GM19023 (cell line): ENCODE results near the gene GGN.
"Not testable (repeated sequence)": the region's sequence is repeated elsewhere in the genome, so short reads cannot be mapped to it uniquely, and the experiment has no call there.

Experiments
- ATAC-seq: cut with Tn5 transposase; IDR thresholded peaks from one replicate; pipeline ENCODE4 v1.9.1; 2021; ENCODE audit warnings: mild to moderate bottlenecking, moderate library complexity; ENCODE audit not compliant: unreplicated experiment

Gene GGN

DNA sequence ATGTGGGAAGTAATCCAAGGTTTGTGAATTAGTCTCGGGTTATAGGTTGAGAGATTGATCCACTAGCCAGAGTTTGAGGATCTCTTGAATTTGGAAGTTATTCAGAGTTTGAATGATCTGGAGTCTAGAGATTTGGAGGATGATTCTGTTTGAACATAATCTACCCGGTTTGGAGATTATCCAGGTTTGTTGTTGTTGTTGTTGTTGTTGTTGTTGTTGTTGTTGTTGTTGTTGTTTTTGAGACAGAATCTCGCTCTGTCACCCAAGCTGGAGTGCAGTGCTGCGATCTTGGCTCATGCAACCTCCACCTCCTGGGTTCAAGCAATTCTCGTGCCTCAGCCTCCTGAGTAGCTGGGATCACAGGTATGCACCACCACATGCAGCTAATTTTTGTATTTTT lies 24.1 kb upstream of the GGN start:
- not testable (repeated sequence) for ATAC-seq

DNA sequence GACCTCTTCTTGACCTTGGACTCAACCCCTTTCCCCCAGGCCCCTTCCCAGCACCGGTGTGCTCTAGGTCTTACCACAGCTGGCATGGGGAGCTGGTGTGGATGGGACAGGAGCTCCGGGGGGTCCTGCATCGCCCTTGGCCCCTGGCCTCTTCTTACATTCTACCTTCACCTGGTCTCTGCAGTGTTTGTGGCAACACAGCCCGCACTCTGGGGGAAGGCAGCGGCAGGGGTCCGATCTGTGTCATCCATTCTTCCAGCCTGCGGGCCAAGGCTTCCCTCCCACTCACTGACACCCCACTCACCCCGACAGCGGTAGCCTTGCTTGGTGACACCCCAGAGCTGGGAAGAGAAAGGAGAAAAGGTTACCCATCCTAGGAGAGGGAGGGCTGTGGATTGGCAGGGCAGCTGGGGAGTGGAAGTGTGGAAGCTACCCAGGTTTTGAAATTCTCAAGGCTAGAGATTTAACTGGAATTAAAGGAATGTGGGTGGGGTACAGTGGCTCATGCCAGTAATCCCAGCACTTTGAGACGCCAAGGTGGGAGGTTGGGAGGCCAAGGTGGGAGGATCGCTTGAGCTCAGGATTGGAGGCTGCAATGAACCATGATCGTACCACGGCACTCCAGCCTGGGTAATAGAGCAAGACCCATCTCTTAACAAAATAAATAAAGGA lies 23.3 kb upstream of the GGN start:
- ATAC-seq: no peak

DNA sequence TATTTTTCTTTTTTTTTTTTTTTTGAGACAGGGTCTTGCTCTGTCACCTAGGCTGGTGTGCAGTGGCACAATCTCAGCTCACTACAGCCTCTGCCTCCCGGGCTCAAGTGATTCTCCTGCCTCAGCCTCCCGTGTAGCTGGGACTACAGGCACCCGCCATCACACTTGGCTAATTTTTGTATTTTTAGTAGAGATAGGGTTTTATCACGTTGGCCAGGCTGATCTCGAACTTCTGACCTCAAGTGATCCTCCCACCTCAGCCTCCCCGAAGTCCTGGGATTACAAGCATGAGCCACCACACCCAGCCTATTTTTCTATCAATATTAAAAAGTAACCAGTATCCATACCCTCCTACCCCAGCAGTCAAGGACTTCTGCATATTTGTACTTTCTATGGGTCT lies 22.6 kb upstream of the GGN start:
- ATAC-seq: not testable (repeated sequence)

DNA sequence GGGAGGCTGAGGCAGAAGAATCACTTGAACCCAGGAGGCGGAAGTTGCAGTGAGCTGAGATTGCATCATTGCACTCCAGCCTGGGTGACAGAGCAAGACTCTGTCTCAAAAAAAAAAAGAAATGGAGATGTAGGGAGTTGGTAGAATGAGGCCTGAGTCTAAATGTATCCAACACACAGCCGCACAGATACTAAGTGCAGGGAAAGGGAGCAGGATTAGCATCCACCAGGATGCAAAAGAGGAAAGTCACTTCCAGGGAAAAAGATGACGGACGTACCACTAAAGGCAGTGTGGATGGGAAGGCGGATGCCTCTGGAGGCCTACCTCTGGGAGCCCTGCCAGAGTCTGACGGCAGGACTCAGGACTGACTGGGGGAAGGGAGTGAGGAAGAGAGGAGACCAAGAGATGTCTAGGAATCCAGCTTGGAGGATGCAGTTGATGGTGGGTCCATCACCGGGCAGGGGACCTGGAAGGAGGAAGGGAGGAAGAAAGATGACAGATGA lies 21.8 kb upstream of the GGN start:
- no peak for ATAC-seq

DNA sequence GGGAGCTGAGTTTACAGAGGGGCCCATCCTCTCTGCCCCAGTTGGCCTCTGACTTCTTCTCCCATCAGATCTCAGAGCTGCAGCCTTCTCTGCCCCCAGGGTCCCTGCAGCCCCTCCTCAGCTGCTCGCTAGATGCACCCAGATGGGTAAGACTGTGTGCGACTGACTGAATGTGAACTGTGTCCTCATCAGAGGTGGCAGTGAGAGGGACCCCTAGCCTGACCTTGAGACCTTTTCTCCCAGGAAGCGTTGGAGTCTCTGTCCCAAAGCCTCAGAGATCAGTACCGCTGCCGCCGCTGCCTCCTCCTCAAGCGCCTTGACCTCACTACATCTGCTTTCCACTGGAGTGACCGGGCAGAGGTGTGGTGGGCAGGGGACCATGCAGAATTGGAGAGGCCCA lies 17.4 kb upstream of the GGN start:
- no peak for ATAC-seq

DNA sequence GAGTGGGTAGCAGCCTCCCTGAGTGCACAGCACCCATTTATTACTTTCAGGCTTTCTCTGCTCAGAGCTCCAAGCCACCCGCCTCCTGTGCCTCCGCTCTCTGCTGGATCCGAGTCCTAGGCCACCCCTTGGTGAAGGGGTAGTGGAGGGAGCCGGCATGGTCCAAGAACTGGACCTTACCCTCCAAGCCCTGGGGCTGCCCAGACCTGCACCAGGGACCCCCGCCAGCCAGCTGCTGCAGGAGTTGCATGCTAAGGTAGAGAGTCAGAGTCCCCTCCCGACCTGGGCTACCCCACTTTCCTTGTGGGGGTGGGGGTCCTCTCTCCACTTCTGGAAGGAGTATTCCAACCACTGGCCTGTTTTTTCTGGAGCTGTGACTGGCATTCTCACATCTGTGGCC lies 17.0 kb upstream of the GGN start:
- no peak for ATAC-seq

DNA sequence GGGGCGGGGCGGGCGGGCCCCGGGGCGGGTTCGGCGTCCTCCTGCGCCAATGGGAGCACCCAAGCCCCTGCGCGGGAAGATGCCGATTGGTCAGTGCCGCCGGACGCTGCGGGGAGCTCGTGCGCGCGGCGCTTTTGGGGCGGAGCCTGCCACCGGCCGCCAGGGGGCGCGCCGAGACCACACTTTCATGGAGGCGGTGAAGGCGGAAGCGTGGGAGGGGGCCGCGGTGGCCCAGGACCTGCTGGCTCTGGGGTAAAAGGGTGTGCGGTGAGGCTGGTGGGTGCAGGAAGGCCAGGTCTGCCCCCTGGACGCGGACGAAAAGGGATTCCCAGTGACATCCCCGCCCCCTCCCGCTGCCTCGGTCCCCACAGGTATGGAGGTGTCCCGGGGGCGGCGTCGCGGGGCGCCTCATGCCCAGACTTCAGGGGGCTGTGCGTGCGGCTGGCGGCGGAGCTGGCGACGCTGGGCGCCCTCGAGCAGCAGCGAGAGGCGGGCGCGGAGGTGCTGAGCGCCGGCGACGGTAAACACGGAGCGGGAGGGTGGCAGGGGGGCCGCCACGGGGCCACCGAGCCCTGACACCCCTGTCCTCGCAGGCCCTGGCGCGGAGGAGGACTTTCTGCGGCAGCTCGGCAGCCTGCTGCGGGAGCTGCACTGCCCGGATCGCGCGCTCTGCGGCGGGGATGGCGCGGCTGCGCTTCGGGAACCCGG lies 15.3 kb upstream of the GGN start, which contains the start of gene FAM98C:
FAM98C (plus strand) TSS at position 127 of the 708 bp plus-strand sequence; CDS start at position 188, 61 bp downstream.
- ATAC-seq: peak; percentile 96

DNA sequence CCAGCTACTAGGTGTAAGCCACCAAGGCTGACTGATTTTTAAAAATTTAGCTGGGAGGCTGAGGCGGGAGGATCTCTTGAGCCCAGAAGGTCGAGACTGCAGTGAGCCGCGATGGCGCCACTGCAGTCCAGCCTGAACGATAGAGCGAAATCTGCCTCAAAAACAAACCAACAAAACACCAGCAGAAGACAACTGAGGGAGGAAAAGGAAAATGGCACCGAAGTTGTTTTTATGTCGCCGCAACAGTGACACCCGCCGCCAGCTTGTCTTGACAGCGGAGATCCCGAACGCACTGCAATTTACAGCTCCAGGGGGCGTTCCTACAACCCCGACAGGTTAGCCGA lies 14.8 kb upstream of the GGN start:
- ATAC-seq: peak; percentile 5

DNA sequence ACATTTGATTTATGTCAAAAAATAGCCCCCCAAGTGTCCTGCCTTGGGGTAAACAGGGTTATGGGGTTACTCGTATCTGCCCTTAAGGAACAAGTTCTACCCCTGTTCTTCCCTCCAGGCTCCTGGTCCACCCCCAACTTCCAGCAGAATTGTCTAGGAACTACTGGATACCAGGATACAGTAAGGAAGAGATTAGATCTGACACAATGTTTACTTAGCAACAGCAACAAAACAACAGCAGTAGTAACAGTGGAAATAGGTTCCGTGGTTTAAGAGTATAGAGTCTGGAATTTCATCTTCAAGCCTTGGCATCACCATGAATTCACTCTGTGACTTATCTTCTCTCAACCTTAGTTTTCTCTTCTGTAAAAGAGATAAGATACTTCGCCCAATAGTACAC lies 13.3 kb upstream of the GGN start:
- no peak for ATAC-seq

DNA sequence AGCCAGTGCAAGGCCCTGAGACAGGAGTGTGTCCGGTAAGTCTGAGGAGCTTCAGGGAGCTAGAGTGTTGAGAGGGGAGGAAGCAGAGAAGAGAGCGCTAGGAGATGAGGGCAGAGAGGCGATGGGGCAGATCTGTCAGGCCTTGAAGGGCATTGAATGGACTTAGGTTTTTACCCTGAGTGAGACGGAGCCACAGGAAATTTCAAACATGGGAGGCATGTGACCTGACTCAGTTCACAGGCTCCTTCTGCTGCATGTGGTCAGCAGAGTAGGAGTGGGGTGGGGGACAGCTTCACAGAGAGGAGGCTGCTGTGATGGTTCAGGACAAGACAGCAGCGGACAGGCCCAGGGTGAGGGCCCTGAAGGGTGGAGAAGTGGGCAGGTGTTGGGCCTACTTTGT lies 12.5 kb upstream of the GGN start:
- ATAC-seq: no peak

DNA sequence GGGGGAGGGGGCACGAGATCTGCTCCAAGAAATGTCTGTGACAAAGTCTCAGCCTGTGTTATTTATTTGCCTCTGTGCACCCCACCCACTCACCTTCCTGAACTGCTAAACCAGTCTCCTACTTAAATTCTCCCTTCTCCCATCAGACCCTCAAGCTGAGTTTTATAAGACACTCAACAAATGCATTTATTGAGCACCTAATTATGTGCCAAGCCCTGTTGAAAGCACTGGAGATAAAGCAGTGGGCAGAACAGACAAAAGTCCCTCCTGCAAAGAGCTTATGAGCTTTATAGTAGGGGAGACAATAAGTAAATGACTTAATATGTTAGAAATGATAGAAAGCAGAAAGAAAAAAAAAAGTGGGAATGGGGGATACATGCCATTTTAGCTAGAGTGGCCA lies 11.7 kb upstream of the GGN start:
- no peak for ATAC-seq

DNA sequence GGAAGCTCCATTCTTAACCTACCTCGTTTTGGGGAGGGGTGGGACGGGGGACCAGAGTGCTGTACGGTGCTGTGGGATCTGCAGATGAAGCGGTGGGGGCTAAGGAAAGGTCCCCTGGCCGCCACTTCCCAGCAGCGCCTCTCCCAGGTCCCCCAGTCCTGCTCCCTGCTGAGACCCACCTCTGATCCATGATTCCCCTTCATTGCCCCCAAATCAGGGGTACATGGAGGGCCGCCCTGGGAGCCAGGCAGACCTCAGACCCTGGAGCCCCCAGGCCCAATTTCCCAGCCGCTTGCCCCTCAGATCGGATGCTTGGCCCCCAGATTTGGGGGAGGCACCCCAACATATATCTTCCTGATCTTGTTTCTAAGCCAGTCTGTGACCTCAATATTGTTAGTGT lies 11.2 kb upstream of the GGN start:
- no peak for ATAC-seq

DNA sequence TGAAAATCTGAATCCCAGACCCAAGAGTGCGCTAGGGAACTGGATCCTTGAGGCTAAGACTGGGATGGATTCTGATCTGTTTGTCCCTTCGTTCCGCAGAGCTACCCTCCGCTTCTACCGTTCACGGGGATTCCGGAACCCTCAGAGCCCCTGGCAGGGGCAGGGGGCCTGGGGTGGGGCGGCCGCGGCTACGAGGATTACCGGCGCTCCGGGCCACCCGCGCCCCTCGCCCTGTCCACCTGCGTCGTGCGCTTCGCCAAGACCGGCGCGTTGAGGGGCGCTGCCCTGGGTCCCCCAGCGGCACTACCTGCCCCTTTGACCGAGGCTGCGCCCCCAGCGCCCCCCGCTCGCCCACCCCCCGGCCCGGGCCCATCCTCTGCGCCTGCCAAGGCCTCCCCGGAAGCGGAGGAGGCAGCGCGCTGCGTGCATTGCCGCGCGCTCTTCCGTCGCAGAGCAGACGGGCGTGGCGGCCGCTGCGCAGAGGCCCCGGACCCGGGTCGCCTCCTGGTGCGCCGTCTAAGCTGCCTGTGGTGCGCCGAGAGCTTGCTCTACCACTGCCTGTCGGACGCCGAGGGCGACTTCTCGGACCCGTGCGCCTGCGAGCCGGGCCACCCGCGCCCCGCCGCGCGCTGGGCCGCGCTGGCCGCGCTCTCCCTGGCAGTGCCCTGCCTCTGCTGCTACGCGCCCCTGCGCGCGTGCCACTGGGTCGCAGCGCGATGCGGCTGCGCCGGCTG lies 7.7 kb upstream of the GGN start:
- ATAC-seq: no peak

DNA sequence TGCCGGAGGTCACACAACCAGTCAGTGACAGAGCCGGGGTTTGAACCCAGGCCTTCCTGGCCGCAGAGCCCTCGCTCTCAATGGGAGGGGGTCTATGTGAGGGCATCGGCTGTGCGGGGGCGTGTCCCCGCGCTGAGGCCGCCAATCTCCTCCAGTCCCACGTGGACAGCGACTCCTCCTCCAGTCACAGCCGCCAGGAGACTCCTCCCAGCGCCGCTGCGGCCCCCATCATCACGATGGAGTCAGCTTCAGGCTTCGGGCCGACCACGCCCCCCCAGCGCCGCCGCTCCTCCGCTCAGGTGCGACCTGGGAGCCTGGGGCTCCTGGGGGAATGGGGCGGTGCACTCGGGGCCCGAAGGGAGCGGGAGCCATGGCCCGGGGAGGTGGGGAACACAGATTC lies 6.7 kb upstream of the GGN start:
- ATAC-seq: no peak

DNA sequence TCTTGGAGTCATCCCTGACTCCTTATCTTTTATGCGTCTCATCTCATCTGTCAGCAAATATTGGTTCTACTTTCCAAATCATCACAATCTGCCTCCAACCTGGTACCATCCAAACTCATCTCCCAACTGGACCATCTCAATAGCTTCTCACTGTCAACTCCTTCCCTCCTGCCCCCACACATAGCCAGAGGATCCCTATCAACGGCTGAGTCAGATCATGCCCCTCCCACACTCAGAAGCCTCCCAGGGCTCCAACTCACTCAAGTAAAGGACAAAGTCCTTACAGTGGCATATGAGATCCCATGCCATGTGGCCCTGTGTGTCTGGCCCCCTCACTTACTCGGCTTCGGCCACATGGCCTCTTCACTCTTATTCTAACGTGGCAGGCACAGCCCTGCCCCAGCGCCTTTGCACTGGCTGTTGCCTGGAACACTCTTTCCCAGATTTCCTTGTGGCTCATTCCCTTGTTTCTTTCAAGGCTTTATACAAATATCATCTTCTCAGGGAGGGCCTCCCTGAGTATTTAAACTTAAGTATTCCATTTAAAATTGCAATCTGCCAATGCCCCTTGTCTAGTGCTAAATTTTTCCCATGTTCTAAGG lies 5.0 kb upstream of the GGN start:
- ATAC-seq: no peak

DNA sequence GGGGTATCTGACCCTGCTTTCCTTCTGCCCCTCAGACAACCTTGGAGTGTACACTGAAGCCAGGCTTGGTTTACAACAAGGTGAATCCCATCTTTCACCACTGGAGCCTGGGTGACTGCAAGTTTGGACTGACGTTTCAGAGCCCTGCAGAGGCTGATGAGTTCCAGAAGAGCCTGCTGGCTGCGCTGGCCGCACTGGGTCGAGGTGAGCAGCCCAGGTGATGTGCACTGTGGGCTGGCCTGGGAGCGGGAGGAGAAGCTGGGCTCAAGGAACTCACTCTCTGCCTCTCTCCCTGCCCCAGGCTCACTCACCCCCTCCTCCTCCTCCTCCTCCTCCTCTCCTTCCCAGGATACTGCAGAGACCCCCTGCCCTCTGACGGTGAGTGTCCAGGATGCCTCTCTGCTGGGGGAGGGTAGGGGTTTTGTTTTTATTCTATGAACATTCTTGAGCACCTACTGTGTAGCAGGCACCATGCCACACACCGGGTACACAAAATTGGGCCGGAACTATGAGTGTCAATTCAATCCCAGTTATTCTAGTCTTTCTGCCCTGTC lies 4.2 kb upstream of the GGN start:
- no peak for ATAC-seq

DNA sequence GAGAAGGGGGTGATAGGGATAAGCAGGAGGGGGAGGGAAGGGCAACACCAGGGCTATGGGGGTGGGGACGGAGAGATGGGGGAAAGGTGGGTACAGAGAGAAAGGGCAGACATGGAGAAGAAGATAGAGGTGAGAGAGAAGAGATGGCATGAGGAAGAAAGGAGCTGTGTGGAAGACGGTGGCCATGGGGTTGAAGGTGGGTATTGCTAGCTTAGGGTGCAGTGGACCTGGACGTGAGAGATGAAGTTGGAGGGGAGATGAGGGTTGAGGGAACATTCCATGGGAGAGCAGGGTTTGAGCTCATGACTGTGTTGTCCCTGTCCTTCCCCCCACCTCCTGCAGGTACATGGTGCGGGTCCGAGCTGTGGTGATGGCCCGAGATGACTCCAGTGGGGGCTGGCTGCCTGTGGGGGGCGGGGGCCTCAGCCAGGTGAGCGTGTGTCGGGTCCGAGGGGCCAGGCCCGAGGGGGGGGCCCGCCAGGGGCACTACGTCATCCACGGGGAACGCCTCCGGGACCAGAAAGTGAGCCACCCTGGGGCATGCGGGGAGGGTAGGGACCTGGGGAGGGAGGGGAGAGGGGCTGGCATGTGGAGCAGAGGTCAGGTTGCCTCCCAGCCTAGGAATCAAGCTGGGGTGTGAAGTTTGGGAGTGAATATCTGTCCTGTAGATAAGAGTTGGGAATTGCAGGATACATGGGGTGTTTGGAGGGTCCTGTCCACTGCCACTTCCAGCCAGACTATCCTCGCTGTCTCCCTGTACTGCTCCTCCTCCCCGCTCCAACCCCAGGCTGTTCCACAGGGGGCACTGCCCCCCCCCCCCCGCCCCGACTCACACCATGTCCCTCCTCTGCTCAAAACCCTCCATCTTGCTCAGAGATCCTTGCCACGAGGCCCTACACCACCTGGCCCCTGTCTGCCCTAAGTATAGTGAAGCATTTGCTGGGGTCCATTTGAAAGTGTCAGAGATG lies 2.4 kb upstream of the GGN start:
- ATAC-seq: no peak

DNA sequence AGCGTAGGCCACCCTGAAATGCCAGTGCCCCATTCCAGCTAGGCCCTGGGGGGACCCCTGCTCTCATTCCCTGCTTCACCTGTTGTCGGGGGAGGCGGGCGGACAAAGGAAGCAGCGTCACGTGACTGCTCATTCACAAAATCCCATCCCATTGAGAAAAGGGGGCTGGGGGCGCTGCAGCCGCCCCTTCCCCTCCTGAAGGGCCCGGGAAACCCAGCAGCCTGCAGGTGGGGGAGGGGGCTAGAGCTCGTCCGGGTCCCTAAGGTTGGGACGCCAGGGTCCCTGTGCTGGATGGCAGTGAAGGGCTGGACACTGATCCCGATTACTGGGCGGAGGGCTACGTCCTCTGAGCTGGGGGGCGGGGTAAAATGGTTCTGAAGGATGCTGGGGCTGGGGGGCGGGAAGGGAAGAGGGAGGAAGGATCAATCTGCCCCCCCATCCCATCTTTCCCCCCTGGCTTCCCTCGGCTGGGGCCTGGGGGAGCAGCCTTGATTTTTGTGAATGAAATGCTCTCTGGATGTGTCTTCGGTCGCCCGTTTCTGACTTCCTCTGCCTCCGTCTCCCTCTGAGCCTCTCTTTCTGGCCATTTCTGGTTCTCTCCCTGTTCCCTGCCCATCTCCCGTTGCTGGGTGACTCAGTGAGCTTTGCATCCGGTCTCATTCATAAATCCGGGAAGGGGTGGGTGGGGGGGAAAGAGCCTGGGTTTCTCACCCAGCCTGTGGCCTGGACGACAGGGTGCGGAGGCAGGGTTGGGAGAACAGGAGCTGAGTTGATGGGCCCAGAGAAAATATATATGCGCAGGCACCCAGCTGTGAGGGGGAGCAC lies 1.5 kb upstream of the GGN start:
- no peak for ATAC-seq
